M059J (cell line): ENCODE measurements around the gene PREX1. TPM values are rescaled to one million over a fixed set of nuclear protein-coding genes. Genes with fewer than 3 reads are reported as not detected.
A peak's percentile ranks its signal among the peaks of the same experiment; 100 is the strongest.

Source experiments
- DNase-seq: peaks from one replicate; pipeline ENCODE4 v3.0.0-alpha.2; 2012; ENCODE audit warnings: low read depth
- total RNA-seq: library from RNA; depleted of rRNA; stranded (reverse); fragments of >200 nt; shearing (Covaris generic); gene quantifications from 2 replicates; pipeline ENCODE4 v1.2.3, GENCODE V29; 2014

PREX1 gene
- total RNA-seq, 1 experiment from 2014 or later, result 5.2 TPM

DNA sequence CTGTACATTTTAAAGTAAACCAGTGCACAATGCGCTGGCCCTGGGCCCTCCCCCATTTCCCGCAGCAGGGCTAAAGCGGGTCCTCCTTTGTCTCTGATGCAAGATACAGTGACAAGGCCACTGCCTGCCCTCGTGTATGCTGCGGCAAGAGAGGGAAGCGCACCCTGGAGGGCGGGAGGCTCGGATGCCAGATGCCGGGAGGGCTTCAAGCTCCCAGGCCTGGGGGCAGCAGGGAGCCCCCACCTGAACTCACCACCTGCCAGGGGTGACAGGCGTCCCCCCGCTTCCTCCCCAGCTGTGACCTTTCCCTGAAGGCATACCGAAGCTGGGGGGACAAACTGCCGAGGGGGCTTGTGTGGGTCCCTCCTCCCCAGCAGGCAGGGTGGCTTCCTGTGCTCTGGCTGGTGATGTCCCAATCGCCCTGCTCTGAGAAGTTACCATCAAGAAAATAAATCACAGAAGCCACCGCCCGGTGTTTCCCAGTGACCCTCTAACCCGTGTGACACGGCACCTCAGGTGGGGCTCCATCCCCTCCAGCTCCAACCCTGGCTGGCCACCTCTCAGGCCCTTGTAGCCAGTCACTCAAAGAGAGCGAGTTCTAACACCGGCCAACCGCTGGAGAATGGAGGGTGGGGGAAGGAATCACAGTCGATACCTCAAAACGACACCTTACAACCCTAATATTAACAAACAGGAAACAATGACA, 203.3 kb downstream of the PREX1 start:
- no peak for DNase-seq

DNA sequence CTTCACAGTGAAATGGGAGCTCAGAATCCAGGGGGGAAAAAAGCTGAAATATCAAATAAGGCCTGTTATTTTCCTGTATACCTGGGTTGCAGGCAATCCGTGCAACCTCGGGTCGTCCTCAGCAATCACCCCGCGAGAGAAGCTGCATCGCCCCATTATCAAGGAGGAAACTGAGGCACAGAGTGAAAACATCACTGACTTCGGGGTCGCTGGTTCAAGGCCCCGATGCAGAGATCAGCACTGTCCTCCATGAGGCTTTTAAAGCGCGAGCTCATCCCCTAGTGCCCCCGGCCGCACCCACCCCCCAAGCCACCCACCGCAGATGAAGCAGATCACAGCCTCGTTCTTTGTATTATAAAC, 203.9 kb downstream of the PREX1 start:
- DNase-seq, result no peak

DNA sequence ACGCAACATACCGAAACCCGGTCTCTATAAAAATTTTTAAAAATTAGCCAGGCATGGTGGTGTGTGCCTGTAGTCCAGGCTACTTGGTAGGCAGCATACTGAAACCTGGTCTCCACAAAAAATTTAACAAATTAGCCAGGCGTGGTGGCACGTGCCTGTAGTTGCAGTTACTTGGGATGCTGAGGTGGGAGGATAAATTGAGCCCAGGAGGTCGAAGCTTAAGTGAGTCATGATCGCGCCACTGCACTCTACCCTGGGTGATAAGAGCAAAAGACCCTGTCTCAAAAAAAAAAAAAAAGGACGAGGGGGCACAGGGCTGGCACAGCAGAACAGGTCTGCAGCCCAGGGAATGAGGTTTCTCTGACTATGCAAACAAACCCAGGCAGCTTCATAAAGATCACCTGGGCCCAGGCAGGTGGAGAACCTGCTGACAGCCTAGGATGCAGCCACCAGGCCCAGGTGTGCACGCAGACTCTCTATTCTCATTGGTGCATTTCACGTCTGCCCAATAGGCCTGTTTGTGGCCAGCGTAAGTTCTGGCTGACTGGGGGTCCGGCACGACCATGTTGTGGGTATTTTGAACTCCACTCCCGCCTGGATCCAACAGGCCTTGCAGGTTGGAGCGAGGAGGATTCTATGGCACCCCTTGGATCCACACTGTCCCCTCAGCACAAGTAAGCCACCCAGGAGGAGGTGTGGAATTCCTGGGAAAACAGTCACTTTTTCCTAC, 204.5 kb downstream of the PREX1 start:
- no peak for DNase-seq

DNA sequence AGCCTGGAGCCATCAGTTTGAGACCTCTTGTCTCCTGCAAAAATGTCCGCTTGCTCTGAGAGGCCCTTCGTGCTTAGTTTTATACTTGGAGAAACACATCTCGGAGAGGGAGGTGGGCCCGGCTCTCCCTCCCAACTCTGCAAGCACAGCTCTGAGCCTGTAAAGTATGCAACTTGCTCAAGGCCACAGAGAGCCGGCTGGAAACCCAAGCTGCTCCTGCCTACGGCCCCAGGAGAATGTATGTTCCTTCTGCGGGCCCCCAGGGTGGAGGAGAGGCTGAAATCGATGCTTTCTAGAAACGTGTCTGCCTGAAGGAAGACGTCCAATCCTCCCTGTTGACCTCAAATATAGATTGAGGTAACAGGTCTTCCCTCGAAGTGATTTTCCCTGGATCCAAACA, 205.4 kb downstream of the PREX1 start:
- no peak for DNase-seq

GRCh38 chr20:48621376-48622078, 206.3 kb downstream of the PREX1 start:
- DNase-seq, result peak; percentile 67

DNA sequence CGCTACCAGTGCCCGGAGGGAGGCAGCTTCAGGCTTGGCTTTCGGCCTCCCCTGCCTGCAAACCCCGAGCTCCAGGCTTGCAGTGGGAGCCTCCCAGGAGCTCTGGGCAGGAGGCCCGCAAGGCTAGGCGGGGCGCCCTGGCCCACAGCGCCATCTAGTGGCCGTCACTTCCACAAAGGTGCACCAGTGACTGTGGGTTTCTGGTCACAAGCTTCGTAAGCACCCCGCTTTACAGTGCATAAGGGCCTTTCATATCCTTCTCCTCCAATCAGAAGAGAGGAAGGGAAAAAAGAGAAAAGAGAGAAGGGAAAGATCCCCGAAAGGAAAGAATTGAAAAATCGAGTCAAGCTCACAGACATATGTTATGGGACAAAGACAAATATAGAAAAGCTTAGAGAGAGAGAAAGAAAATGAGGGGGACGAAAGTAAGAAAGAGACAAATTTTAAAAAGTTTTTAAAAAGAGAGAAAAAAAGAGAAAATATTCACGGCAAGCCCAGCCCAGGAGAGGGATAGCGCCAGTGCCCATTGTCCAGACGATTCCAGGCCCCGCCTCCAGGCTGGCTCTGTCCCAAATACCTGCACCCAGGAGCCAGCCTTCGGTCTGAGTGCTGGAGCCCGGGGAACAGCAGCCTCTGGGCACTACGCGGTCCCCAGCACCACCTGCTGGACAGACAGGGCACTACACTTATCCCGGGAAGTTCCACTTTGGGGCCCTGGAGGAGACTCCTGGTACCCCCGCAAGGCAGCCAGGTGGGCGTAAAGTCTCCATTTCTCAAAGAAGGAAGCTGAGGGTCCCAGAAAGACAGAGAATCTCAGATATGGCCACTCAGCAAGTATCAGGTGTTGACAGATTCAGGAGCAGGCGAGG, 207.1 kb downstream of the PREX1 start:
- DNase-seq, result peak; percentile 94

- DNase-seq, result no peak
Observed at GRCh38 chr20:48620154-48620506, 207.7 kb downstream of the PREX1 start.

DNA sequence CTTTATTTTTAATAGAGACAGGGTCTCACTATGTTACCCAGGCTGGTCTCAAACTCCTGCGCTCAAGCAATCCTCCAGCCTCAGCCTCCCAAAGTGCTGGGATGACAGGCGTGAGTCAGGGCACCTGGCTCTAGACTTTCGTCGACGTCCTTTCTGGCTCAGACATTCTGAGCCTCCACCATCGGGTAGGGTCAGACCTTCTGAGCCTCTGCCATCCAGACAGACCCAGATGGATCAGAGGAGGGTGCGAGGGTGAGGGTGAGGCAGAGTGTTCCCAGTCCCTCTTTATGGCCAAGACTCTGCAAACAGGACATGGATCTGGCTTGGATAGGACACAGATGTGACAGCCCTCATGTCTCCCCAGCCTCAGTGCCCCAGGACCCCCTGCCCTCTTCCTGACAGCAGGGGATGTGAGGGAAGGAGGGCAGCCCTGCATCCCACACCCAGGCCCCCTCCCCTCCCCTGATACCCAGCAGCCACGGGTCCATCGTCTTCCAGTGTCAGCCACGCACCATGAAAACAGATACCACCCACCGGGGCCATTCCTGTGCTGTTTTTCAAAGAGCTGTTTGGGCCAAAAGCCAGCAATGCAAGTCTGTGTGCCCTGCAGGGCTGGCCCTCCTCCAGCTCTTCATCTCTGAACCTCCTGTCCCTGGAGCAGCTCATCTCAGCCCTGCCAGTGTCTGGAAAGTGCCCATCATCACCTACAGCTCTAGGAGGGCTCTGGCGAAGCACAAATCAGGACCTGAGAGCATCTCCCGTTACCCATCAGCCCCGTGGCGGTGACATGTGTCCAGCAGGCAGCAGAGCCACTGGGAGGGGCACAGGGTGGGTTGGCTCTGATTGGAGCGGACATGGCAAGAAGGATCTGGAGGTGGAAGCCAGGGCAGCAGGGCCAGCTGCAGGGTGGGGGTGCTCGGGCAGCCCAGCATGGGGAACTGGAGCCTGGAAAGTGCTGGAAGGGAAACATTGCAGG, 208.4 kb downstream of the PREX1 start:
- DNase-seq, result peak; percentile 72

DNA sequence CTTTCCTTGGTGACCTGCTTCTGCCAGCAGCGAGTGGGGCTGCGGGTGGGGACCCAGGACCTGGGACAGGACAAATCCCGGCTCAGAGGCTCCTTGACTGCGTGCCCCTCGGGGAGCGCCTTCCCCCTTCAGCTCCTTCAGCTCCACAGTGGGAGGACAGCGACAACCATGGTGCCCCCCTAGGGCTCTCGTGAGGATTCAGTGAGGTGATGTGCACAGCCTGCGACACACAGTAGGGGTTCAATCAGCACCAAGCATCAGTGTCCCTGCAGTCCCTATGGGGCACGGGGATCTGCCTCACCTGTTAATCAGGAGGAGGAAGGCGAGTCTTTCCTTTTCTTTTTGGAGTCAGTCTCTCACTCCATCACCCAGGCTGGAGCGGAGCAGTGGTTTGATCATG, 209.2 kb downstream of the PREX1 start:
- no peak for DNase-seq

DNA sequence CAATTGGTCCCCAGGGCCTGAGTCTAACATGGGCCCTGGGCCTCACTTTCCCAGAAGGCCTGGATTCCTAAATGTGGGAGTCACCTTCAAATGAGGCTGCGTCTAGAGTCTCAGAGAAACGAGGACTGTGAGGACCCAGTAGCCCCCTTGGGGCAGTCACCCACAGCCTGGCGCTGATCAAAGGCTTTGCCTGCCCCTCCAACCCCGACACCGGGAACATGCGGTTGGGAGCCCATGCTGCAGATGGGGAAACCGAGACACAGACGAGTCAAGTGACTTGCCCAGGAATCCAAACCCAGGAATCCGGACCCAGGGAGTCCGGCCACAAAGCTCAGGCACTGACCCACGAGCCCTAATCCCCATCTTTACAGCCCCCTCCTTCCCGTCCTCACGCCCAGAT, 209.7 kb downstream of the PREX1 start:
- no peak for DNase-seq

- no peak for DNase-seq
Observed at GRCh38 chr20:48617481-48617880, 210.3 kb downstream of the PREX1 start.

GRCh38 chr20:48616481-48616880, 211.3 kb downstream of the PREX1 start:
- no peak for DNase-seq

- no peak for DNase-seq
Observed at GRCh38 chr20:48615871-48616270, 211.9 kb downstream of the PREX1 start.

- no peak for DNase-seq
Observed at GRCh38 chr20:48614593-48615274, 213.1 kb downstream of the PREX1 start.

- DNase-seq, result no peak
Observed at GRCh38 chr20:48613926-48614325, 213.9 kb downstream of the PREX1 start.

GRCh38 chr20:48612335-48612734, 215.5 kb downstream of the PREX1 start:
- no peak for DNase-seq

DNA sequence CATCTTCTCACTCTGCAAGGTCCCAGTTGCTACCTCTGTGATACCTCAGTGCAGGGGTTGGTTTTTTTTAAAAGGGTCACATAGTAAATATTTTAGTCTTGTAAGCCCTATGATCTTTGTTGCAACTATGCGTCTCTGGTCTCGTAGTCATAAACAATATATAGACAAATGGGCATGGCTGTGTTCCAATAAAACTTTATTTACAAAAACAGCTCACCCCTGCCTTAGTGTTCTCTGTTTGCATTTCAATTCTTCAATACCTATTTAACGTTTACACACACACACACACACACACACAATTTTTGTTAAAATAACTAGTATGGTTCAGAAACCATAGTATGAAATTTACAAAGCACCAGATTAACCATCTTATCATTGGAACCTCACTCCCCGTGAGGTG, 216.8 kb downstream of the PREX1 start:
- no peak for DNase-seq

- no peak for DNase-seq
Observed at GRCh38 chr20:48609491-48609978, 218.3 kb downstream of the PREX1 start.

DNA sequence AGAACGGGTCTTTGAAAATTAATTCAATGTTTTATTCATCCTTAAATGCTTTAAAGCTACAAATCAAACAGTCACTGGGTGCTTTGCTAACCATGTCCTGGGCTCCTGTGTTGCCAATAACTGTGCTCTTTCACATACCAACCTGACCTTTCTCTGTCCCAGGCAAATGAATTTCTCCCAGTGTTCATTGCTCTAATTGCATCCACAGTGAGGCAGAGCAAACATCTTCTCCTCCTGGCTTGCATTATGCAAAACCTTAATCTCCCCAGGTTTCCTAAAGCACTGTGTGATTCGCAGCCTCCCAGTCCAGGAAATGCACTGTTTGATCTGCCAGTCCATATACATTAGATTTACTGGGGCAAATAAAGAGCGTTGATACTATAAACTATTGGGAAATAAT, 219.0 kb downstream of the PREX1 start:
- DNase-seq, result no peak

- DNase-seq, result no peak
Observed at GRCh38 chr20:48607544-48607865, 220.3 kb downstream of the PREX1 start.
